CD4-positive, alpha-beta memory T cell (primary cell): ENCODE data around the gene TFF2. TPM values are rescaled to one million over a fixed set of nuclear protein-coding genes. Genes with fewer than 3 reads are reported as not detected.

Experiments used
- CTCF ChIA-PET: fragments of 350-600 bp; sonication (Branson Sonifier 250); formaldehyde crosslinking; loops from one replicate; lab custom pipeline; 2021; ENCODE audit warnings: inconsistent platforms; ENCODE audit not compliant: partially characterized antibody; lab: Charles Lee
- POLR2A ChIA-PET: fragments of 350-600 bp; sonication (Branson Sonifier 250); formaldehyde crosslinking; loops from one replicate; lab custom pipeline; 2021; ENCODE audit not compliant: partially characterized antibody; lab: Charles Lee
- DNase-seq, 5 donors: peaks; one replicate each; pipeline versions ENCODE4 v3.0.0 to v3.0.0-alpha.2; 2020 to 2022; ENCODE audit warnings: mixed read lengths in 1 of 5
- H3K27ac ChIP-seq: one replicate; pipeline ENCODE4 v1.7.0; 2013; ENCODE audit warnings: low read depth, low read length
- H3K27me3 ChIP-seq: 2 replicates; pipeline ENCODE4 v1.7.0; 2013; ENCODE audit warnings: mild to moderate bottlenecking, low read length, moderate library complexity; ENCODE audit not compliant: insufficient read depth
- H3K36me3 ChIP-seq: 2 replicates; pipeline ENCODE4 v1.7.0; 2013; ENCODE audit warnings: mild to moderate bottlenecking, low read length, moderate library complexity; ENCODE audit not compliant: insufficient read depth
- H3K4me1 ChIP-seq: 2 replicates; pipeline ENCODE4 v1.7.0; 2013; ENCODE audit warnings: mild to moderate bottlenecking, low read length, moderate library complexity; ENCODE audit not compliant: insufficient read depth
- H3K4me3 ChIP-seq, 2 donors: one replicate each; pipeline ENCODE4 v1.7.0; 2013; ENCODE audit warnings: low read length in 2 of 2, mild to moderate bottlenecking in 1 of 2
- H3K9me3 ChIP-seq, 2 donors: one replicate each; pipeline ENCODE4 v1.7.0; 2013; ENCODE audit warnings: low read length in 2 of 2, control low read depth in 1 of 2; ENCODE audit not compliant: control insufficient read depth in 1 of 2
- H3K27ac Mint-ChIP-seq, 7 donors: one replicate each; pipeline ENCODE4 v1.8.0; 2020 to 2021; ENCODE audit warnings: mixed read lengths in 7 of 7, mild to moderate bottlenecking in 6 of 7, inconsistent platforms in 3 of 7, moderate library complexity in 3 of 7
- H3K27me3 Mint-ChIP-seq, 2 donors: one replicate each; pipeline ENCODE4 v1.8.0; 2020 to 2021; ENCODE audit warnings: mixed read lengths in 2 of 2
- H3K36me3 Mint-ChIP-seq, 2 donors: one replicate each; pipeline ENCODE4 v1.8.0; 2020 to 2021; ENCODE audit warnings: mixed read lengths in 2 of 2, inconsistent platforms in 1 of 2, mild to moderate bottlenecking in 1 of 2
- H3K4me1 Mint-ChIP-seq, 4 donors: one replicate each; pipeline ENCODE4 v1.8.0; 2020 to 2021; ENCODE audit warnings: mixed read lengths in 4 of 4, mild to moderate bottlenecking in 1 of 4
- H3K4me3 Mint-ChIP-seq, 8 donors: one replicate each; pipeline ENCODE4 v1.8.0; 2020 to 2021; ENCODE audit warnings: mixed read lengths in 8 of 8, mild to moderate bottlenecking in 7 of 8, moderate library complexity in 6 of 8, inconsistent platforms in 3 of 8
- H3K9me3 Mint-ChIP-seq, 8 donors: one replicate each; pipeline ENCODE4 v1.8.0; 2020 to 2021; ENCODE audit warnings: mixed read lengths in 8 of 8, mild to moderate bottlenecking in 5 of 8, inconsistent platforms in 3 of 8, moderate library complexity in 1 of 8
- intact Hi-C: fragments of 100-400 bp; cut with micrococcal nuclease; formaldehyde crosslinking; loops from one replicate; pipeline ENCODE4 v1.15.1; 2023
- polyA plus RNA-seq, 2 donors: library from polyadenylated mRNA; unstranded; fragments of 300-500 nt; fragmentation: Illumina TruSeq; gene quantifications; one replicate each; pipeline ENCODE4 v1.2.3, GENCODE V29; 2021
- total RNA-seq, 2 experiments: library from RNA; stranded (reverse); gene quantifications; one replicate each; pipeline ENCODE4 v1.2.3, GENCODE V29; 2021

TFF2 gene
- total and polyA plus RNA-seq, 4 experiments from 2014 or later: not detected

DNA sequence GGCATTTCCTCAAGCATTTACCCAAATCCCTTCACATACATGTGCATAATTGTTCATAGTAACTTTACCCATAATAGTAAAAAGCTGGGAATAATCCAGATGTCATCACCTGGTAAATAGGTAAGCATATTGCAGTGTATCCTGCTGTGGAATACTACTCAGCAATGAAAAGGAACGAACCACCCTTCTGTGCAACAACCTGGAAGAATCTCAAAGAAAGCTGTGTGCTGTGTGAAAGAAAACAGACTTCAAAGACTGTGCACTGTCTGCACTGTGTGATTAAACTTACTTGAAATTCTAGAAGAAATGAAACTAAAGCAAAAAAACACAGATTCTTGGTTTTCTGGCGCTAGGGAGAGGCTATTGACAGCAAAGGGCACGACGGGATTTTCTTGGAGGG lies 13.5 kb downstream of the TFF2 start:
- intact Hi-C loops: no loop called here

DNA sequence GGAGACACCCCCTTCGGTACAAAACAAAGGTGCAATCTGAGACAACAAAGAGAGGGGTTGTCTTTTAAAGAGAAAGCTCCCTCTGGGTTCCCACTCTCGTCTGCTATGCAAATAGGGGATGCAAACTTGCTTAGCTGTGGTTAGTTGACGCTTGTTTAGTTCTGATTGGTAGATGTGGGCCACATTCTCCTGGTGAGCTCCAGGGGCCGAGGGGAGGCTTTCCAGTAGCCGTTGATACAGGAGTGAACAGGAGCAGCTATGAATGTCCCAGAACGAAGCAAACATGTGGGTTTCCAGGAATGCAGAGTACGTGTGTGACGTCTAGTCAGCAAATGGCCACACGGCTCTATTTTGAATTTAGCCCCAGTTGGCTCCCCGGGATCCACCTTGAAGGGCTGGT lies 14.7 kb downstream of the TFF2 start:
- Mint-ChIP-seq H3K4me1 (peaks cover 5 to 14% (median 8%) of the 10 kb centered on the region in 4 donors), H3K36me3 (peaks cover 0 to 8% of the 10 kb centered on the region in 2 donors), H3K27ac (no peak overlapping the region), H3K9me3 (peaks cover 7 to 19% (median 14%) of the 10 kb centered on the region in 8 donors), H3K4me3 (no peak overlapping the region), H3K27me3 (peaks cover 2 to 4% of the 10 kb centered on the region in 2 donors)
- H3K4me1 ChIP-seq: peaks cover 10% of the 10 kb centered on the region
- no peak overlapping the region for H3K27ac ChIP-seq
- DNase-seq: no peak
- peaks cover 0 to 4% of the 10 kb centered on the region in 2 donors for H3K9me3 ChIP-seq
- intact Hi-C loops: no loop called here
- H3K4me3 ChIP-seq: no peak overlapping the region
- H3K36me3 ChIP-seq: no peaks in the 10 kb centered on the region
- POLR2A ChIA-PET: interaction anchor here (2.5 kb wide), 1 partner anchor 89 kb away, joined by 8 read pairs; no protein-coding TSS in a partner anchor
- H3K27me3 ChIP-seq: no peaks in the 10 kb centered on the region
- CTCF ChIA-PET: interaction anchor here (1.6 to 4.0 kb wide), 6 partner anchors 26 to 190 kb away, joined by 4 to 60 read pairs (median 9); no protein-coding TSS in a partner anchor

More for the DNA sequence above, 13.5 kb downstream of the TFF2 start:
- Mint-ChIP-seq H3K27ac (peak overlapping the region in 1 of 7 donors; percentile 82), H3K9me3 (peaks cover 0 to 7% (median 2%) of the 10 kb centered on the region in 8 donors), H3K27me3 (peaks cover 2 to 4% of the 10 kb centered on the region in 2 donors), H3K36me3 (no peaks in the 10 kb centered on the region), H3K4me3 (peak overlapping the region in 2 of 8 donors; percentile 11 to 41), H3K4me1 (peaks cover 5 to 14% (median 8%) of the 10 kb centered on the region in 4 donors)
- Histone ChIP-seq H3K4me3 (no peak overlapping the region), H3K27ac (no peak overlapping the region), H3K27me3 (no peaks in the 10 kb centered on the region), H3K4me1 (peaks cover 10% of the 10 kb centered on the region), H3K9me3 (peaks cover 0 to under 1% of the 10 kb centered on the region in 2 donors), H3K36me3 (no peaks in the 10 kb centered on the region)
- CTCF ChIA-PET: interaction anchor here (1.0 to 4.0 kb wide), 17 partner anchors 12 to 201 kb away, joined by 3 to 60 read pairs (median 7); partner anchors contain the start of gene UBASH3A
- POLR2A ChIA-PET: interaction anchor here (0.5 to 2.5 kb wide), 7 partner anchors 67 to 159 kb away, joined by 3 to 13 read pairs (median 4); partner anchors contain the start of genes RSPH1 and UBASH3A
- no peak for DNase-seq

DNA sequence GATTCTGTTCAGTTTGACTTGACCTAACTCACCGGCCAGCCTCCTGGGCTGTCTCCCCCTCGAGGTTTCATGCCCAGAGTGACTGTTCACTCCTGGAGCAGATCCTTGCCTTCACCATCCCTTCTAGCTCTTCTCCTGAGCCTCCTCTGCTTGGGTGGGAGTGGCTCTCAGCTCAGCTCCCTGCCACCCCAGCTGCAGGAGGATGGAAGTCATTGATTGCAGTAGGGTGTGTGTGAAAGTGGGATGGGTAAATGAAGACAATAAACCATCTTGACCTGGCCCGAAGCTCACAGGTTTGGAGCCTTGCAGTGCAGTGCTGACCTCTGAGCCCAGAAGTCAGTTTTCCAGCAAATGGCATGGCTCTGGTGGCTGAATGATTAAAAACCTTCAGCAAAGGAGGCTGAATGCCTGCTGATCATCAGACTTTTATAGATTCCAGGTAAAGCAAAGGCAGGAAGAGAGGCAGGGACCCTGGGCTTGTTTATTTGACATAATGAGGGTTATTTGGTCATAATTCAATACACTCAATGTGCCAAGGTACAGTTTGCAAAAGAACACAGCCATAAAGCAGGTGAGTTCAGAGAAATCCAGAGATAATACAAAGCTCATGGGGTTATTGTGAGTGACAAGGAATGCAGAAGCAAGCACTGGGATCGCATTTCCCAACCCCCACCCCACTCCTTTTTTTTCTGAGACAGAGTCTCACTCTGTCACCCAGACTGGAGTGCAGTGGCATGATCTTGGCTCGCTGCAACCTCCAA lies 18.1 kb downstream of the TFF2 start:
- H3K9me3 ChIP-seq: peaks cover 0 to 4% of the 10 kb centered on the region in 2 donors
- CTCF ChIA-PET: no interaction called here
- no peak overlapping the region for H3K27ac ChIP-seq
- peaks cover 3% of the 10 kb centered on the region for H3K4me1 ChIP-seq
- H3K4me3 Mint-ChIP-seq: no peak overlapping the region
- peaks cover 2 to 5% of the 10 kb centered on the region in 2 donors for H3K27me3 Mint-ChIP-seq
- no peak overlapping the region for H3K27ac Mint-ChIP-seq
- no peaks in the 10 kb centered on the region for H3K36me3 ChIP-seq
- H3K27me3 ChIP-seq: no peaks in the 10 kb centered on the region
- H3K9me3 Mint-ChIP-seq: peaks cover 6 to 24% (median 18%) of the 10 kb centered on the region in 8 donors
- intact Hi-C loops: no loop called here
- DNase-seq: no peak
- no peak overlapping the region for H3K4me3 ChIP-seq
- H3K36me3 Mint-ChIP-seq: peaks cover 0 to 13% of the 10 kb centered on the region in 2 donors
- H3K4me1 Mint-ChIP-seq: peaks cover 1 to 3% (median 3%) of the 10 kb centered on the region in 4 donors
- POLR2A ChIA-PET: no interaction called here

DNA sequence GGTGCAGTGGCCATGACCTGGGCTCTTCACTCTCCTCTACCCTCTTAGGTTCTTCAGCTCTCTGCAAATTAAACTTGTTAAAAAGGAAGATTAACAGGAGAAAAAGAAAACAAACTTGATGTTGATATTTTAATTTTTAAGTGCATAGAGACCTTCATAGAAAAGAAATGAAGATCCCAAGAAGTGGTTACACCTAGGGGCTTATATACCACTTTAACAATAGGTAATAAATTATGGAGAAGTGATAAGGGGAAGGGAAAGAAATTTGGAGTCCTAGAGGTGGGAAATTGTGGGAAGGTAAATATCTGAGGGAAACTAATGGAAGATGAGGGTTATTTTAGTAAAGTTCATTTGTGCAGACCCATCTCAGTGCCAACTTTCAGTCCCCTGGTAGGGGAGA lies 19.1 kb downstream of the TFF2 start:
- Mint-ChIP-seq H3K27me3 (peaks cover 2% of the 10 kb centered on the region in 2 donors), H3K4me3 (no peak overlapping the region), H3K9me3 (peaks cover 5 to 24% (median 18%) of the 10 kb centered on the region in 8 donors), H3K36me3 (peaks cover 0 to 13% of the 10 kb centered on the region in 2 donors), H3K4me1 (no peaks in the 10 kb centered on the region), H3K27ac (no peak overlapping the region)
- DNase-seq: no peak
- H3K9me3 ChIP-seq: peaks cover 0 to 4% of the 10 kb centered on the region in 2 donors
- H3K27ac ChIP-seq: no peak overlapping the region
- ChIA-PET CTCF (no interaction called here), POLR2A (no interaction called here)
- H3K27me3 ChIP-seq: no peaks in the 10 kb centered on the region
- H3K36me3 ChIP-seq: no peaks in the 10 kb centered on the region
- H3K4me3 ChIP-seq: no peak overlapping the region
- intact Hi-C loops: no loop called here
- H3K4me1 ChIP-seq: no peaks in the 10 kb centered on the region

DNA sequence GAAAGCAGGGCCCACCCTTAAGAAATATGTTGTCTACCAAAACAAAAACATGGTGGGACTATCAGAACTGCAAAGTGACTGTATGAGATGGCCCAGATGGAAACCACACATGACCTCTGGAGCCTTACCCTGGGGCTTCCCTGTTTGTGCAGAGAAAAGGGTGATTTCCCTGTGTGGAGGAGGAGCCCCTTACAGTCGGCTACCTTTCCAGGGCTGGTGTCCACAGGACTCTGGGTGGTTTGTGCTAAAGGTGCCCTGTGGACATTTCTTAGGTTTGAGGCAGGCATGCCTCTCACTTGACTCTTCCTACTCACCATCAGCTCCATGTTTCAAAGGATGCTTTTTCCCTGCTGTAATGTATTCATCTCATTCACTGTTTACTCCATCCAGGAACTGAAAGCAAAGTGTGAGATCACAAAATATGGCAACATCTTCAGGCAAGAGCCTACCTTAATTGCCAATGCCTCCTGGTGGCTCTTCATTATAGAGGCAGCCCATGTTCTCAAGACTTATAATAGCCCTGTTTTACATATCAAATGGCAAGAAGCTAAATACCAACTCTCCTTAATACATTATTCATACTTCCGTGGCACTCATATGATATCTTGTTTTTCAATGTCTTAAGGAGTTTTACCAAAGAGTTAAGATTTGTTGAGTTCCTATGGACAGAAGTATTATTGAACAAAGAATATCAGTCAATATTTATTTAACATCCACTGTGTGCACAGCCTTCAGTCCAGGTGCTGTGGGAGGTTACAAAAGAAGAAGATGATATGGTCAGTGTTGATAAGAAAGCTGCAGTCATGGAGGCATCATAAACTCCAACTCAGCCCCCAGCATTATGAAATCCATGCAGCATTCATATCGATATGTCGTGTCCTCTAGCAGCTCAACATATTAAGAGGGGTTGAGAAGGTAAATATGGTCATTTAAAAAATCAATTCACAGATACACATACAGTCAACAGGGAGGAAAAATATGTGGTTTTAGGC lies 20.1 kb downstream of the TFF2 start:
- ChIA-PET CTCF (no interaction called here), POLR2A (no interaction called here)
- peaks cover 2% of the 10 kb centered on the region in 2 donors for H3K27me3 Mint-ChIP-seq

DNA sequence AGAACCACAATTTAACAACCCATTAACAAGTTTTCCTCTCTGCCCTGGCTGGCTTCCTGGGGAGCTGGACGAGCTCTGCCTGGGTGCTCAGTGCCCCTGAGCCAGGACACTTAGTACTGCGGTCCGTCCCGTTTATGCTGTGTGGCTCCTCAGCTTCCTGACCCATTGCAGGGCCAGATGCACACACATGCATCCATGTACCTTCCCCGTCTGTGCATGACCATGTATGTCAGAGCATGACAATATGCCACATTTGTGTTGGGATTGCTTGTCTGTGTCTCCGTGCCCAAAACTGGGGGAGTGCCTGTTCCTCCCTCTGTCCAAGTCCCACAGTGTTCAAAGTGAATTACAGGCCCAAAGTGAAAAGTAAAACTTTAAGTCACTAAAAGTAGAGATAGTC lies 25.9 kb downstream of the TFF2 start:
- Histone ChIP-seq H3K4me3 (no peak overlapping the region), H3K36me3 (no peaks in the 10 kb centered on the region), H3K4me1 (no peaks in the 10 kb centered on the region), H3K27ac (no peak overlapping the region), H3K9me3 (no peaks in the 10 kb centered on the region), H3K27me3 (peaks cover 5% of the 10 kb centered on the region)
- CTCF ChIA-PET: no interaction called here
- Mint-ChIP-seq H3K4me3 (no peak overlapping the region), H3K4me1 (peaks cover 0 to 2% (median 0%) of the 10 kb centered on the region in 4 donors), H3K36me3 (no peaks in the 10 kb centered on the region), H3K27me3 (peaks cover 5 to 10% of the 10 kb centered on the region in 2 donors), H3K27ac (no peak overlapping the region), H3K9me3 (no peaks in the 10 kb centered on the region)
- no peak for DNase-seq
- POLR2A ChIA-PET: no interaction called here
- intact Hi-C loops: no loop called here

More for the DNA sequence above, 20.1 kb downstream of the TFF2 start:
- no peaks in the 10 kb centered on the region for H3K36me3 ChIP-seq
- no peak for DNase-seq
- H3K4me1 ChIP-seq: no peaks in the 10 kb centered on the region
- H3K27ac Mint-ChIP-seq: no peak overlapping the region
- H3K4me1 Mint-ChIP-seq: no peaks in the 10 kb centered on the region
- H3K4me3 Mint-ChIP-seq: no peak overlapping the region
- H3K36me3 Mint-ChIP-seq: peaks cover 0 to 13% of the 10 kb centered on the region in 2 donors
- no peaks in the 10 kb centered on the region for H3K27me3 ChIP-seq
- H3K9me3 ChIP-seq: peaks cover 0 to 4% of the 10 kb centered on the region in 2 donors
- H3K4me3 ChIP-seq: no peak overlapping the region
- H3K27ac ChIP-seq: no peak overlapping the region
- H3K9me3 Mint-ChIP-seq: peaks cover 5 to 24% (median 18%) of the 10 kb centered on the region in 8 donors
- intact Hi-C loops: no loop called here
